ENCODE results near the gene ERP27. TPM values are rescaled to one million over a fixed set of nuclear protein-coding genes. Genes with fewer than 3 reads are reported as not detected.

The ERP27 gene
- polyA plus RNA-seq, 1 donor (not counting 4 experiments of a cell fraction or from before 2014, with no cell fraction given): 0.18 TPM

GRCh38 chr12:14910090-14910915 is 28.0 kb downstream of the ERP27 start:
- Histone ChIP-seq H3K79me2 (ENCODE audit: control insufficient read depth, insufficient read depth, low read length) (no peaks in the 10 kb centered on the region), H3K27me3 (ENCODE audit: control insufficient read depth, extremely low read depth, insufficient read depth, low read length) (no peaks in the 10 kb centered on the region), H3K4me2 (ENCODE audit: control insufficient read depth, extremely low read depth, insufficient read depth, low read depth, low read length) (peak overlapping the region; percentile 51), H2AFZ (ENCODE audit: control insufficient read depth, low read length) (peak overlapping the region; percentile 71), H3K4me3 (ENCODE audit: control insufficient read depth in 2 of 3, extremely low read depth in 1 of 3, insufficient read depth in 2 of 3, low read depth in 1 of 3, low read length in 3 of 3) (peak overlapping the region in 1 of 3 experiments; percentile 8), H3K9ac (ENCODE audit: control insufficient read depth, extremely low read depth, insufficient read depth, low read length) (peak overlapping the region; percentile 46), H3K4me1 (ENCODE audit: control insufficient read depth, extremely low read depth, insufficient read depth, low read length) (peaks cover 38% of the 10 kb centered on the region), H4K20me1 (ENCODE audit: control insufficient read depth, extremely low read depth, insufficient read depth, low read length) (no peaks in the 10 kb centered on the region), H3K36me3 (ENCODE audit: control insufficient read depth in 2 of 2, extremely low read depth in 1 of 2, insufficient read depth in 2 of 2, low read length in 2 of 2) (no peaks in the 10 kb centered on the region), H3K9me3 (ENCODE audit: control insufficient read depth, low read depth, low read length) (no peaks in the 10 kb centered on the region), H3K27ac (ENCODE audit: control insufficient read depth, insufficient read depth, low read length) (peak overlapping the region; percentile 65), H3K9me1 (ENCODE audit: control insufficient read depth, extremely low read depth, insufficient read depth, low read length) (no peaks in the 10 kb centered on the region)
- dilution Hi-C loops (cut with MboI; ENCODE audit: extremely low pct_ligation_motif_present, low sequenced_read_pairs): no loop called here
- TF ChIP-seq EZH2 (IDR thresholded peaks at IDR 0.05; ENCODE audit: low read length): no peak
- no peak for TF ChIP-seq CTCF (optimal IDR thresholded peaks at IDR 0.05 in 1 of 3, IDR thresholded peaks at IDR 0.05 in 1 of 3, conservative IDR thresholded peaks at IDR 0.05 in 1 of 3; ENCODE audit: extremely low read depth in 1 of 3, insufficient read depth in 2 of 3, low read length in 3 of 3)
- FAIRE-seq (peak; percentile 77), DNase-seq (ENCODE audit: low read depth, low spot score) (peak; percentile 38)

GRCh38 chr12:14907953-14908352 is 30.4 kb downstream of the ERP27 start:
- dilution Hi-C loops (cut with MboI; ENCODE audit: extremely low pct_ligation_motif_present, low sequenced_read_pairs): no loop called here
- no peaks in the 10 kb centered on the region for H3K36me3 ChIP-seq (ENCODE audit: control insufficient read depth in 2 of 2, extremely low read depth in 1 of 2, insufficient read depth in 2 of 2, low read length in 2 of 2)
- no peaks in the 10 kb centered on the region for H3K27me3 ChIP-seq (ENCODE audit: control insufficient read depth, extremely low read depth, insufficient read depth, low read length)
- H3K9me3 ChIP-seq (ENCODE audit: control insufficient read depth, low read depth, low read length): no peaks in the 10 kb centered on the region
- no peaks in the 10 kb centered on the region for H3K9me1 ChIP-seq (ENCODE audit: control insufficient read depth, extremely low read depth, insufficient read depth, low read length)
- H3K9ac ChIP-seq (ENCODE audit: control insufficient read depth, extremely low read depth, insufficient read depth, low read length): no peak overlapping the region
- H3K79me2 ChIP-seq (ENCODE audit: control insufficient read depth, insufficient read depth, low read length): no peaks in the 10 kb centered on the region
- TF ChIP-seq EZH2 (IDR thresholded peaks at IDR 0.05; ENCODE audit: low read length) (no peak), CTCF (optimal IDR thresholded peaks at IDR 0.05 in 1 of 3, IDR thresholded peaks at IDR 0.05 in 1 of 3, conservative IDR thresholded peaks at IDR 0.05 in 1 of 3; ENCODE audit: extremely low read depth in 1 of 3, insufficient read depth in 2 of 3, low read length in 3 of 3) (no peak)
- no peaks in the 10 kb centered on the region for H4K20me1 ChIP-seq (ENCODE audit: control insufficient read depth, extremely low read depth, insufficient read depth, low read length)
- DNase-seq (ENCODE audit: low read depth, low spot score) (no peak), FAIRE-seq (no peak)
- no peak overlapping the region for H3K4me2 ChIP-seq (ENCODE audit: control insufficient read depth, extremely low read depth, insufficient read depth, low read depth, low read length)
- H3K4me1 ChIP-seq (ENCODE audit: control insufficient read depth, extremely low read depth, insufficient read depth, low read length): peaks cover 29% of the 10 kb centered on the region
- no peak overlapping the region for H3K27ac ChIP-seq (ENCODE audit: control insufficient read depth, insufficient read depth, low read length)
- no peak overlapping the region for H3K4me3 ChIP-seq (ENCODE audit: control insufficient read depth in 2 of 3, extremely low read depth in 1 of 3, insufficient read depth in 2 of 3, low read depth in 1 of 3, low read length in 3 of 3)
- H2AFZ ChIP-seq (ENCODE audit: control insufficient read depth, low read length): no peak overlapping the region

Measured in keratinocyte (primary cell).